Occipital lobe (tissue), 2 donors: ENCODE measurements around the gene SMTNL2. TPM values are rescaled to one million over a fixed set of nuclear protein-coding genes. Genes with fewer than 3 reads are reported as not detected.
"Not testable (repeated sequence)": the region's sequence is repeated elsewhere in the genome, so short reads cannot be mapped to it uniquely, and the experiment has no call there.

Experiments
- DNase-seq: peaks from one replicate; lab custom pipeline; 2025; lab: John Stamatoyannopoulos, UW
- total RNA-seq: library from RNA; depleted of rRNA; stranded (reverse); fragments of >200 nt; gene quantifications from one replicate; pipeline ENCODE4 v1.2.3, GENCODE V29; 2014

The SMTNL2 gene
- total RNA-seq, 1 donor from 2014 or later: 3.7 TPM

- DNase-seq: no peak
Observed at GRCh38 chr17:4559966-4560365, 24.4 kb upstream of the SMTNL2 start.

- DNase-seq: no peak
Observed at GRCh38 chr17:4560421-4560820, 23.9 kb upstream of the SMTNL2 start, which contains the start of gene GGT6. Gene GGT6 (minus strand): TSS chr17:4560577. CDS start chr17:4560521, 56 bp downstream.

GRCh38 chr17:4560837-4561256 is 23.5 kb upstream of the SMTNL2 start:
- no peak for DNase-seq

GRCh38 chr17:4562015-4562969 is 22.0 kb upstream of the SMTNL2 start:
- DNase-seq: no peak

- peak; percentile 16 for DNase-seq
Observed at GRCh38 chr17:4565209-4566141, 18.9 kb upstream of the SMTNL2 start.

GRCh38 chr17:4566785-4567184 is 17.5 kb upstream of the SMTNL2 start:
- no peak for DNase-seq

GRCh38 chr17:4569591-4569990 is 14.7 kb upstream of the SMTNL2 start:
- DNase-seq: no peak

- DNase-seq: no peak
Observed at GRCh38 chr17:4572131-4572530, 12.2 kb upstream of the SMTNL2 start.

- DNase-seq: no peak
Observed at GRCh38 chr17:4573115-4573514, 11.2 kb upstream of the SMTNL2 start.

GRCh38 chr17:4573669-4574068 is 10.7 kb upstream of the SMTNL2 start:
- no peak for DNase-seq

- no peak for DNase-seq
Observed at GRCh38 chr17:4574448-4575045, 9.8 kb upstream of the SMTNL2 start.

GRCh38 chr17:4576161-4576558 is 8.2 kb upstream of the SMTNL2 start:
- DNase-seq: no peak

- DNase-seq: no peak
Observed at GRCh38 chr17:4576729-4577322, 7.5 kb upstream of the SMTNL2 start.

GRCh38 chr17:4577386-4577993 is 6.8 kb upstream of the SMTNL2 start:
- no peak for DNase-seq

GRCh38 chr17:4578349-4578748 is 6.0 kb upstream of the SMTNL2 start:
- DNase-seq: not testable (repeated sequence)

GRCh38 chr17:4579678-4580077 is 4.7 kb upstream of the SMTNL2 start:
- no peak for DNase-seq

- no peak for DNase-seq
Observed at GRCh38 chr17:4580291-4580690, 4.0 kb upstream of the SMTNL2 start.

- no peak for DNase-seq
Observed at GRCh38 chr17:4582101-4582501, 2.2 kb upstream of the SMTNL2 start.

- DNase-seq: no peak
Observed at GRCh38 chr17:4582691-4583090, 1.6 kb upstream of the SMTNL2 start.

- DNase-seq: no peak
Observed at GRCh38 chr17:4583206-4583605, 1.1 kb upstream of the SMTNL2 start.

- no peak for DNase-seq
Observed at GRCh38 chr17:4583782-4584100, 588 bp upstream of the SMTNL2 start.
